Colonic mucosa (tissue), 4 donors: ENCODE results near the gene PLCXD3. TPM values are rescaled to one million over a fixed set of nuclear protein-coding genes. Genes with fewer than 3 reads are reported as not detected.

Source experiments
- DNase-seq: peaks from one replicate; pipeline ENCODE4 v3.0.0-alpha.2; 2020
- H3K27ac ChIP-seq: fragments of 200-600 bp; one replicate; pipeline ENCODE4 v1.8.0; 2021
- H3K27me3 ChIP-seq: fragments of 200-600 bp; one replicate; pipeline ENCODE4 v1.8.0; 2021
- H3K36me3 ChIP-seq: fragments of 200-600 bp; one replicate; pipeline ENCODE4 v1.8.0; 2021
- H3K4me1 ChIP-seq: fragments of 200-600 bp; one replicate; pipeline ENCODE4 v1.8.0; 2021; ENCODE audit warnings: mild to moderate bottlenecking
- H3K4me3 ChIP-seq: fragments of 200-600 bp; one replicate; pipeline ENCODE4 v1.8.0; 2021
- H3K9ac ChIP-seq, 2 donors: one replicate each; pipeline ENCODE4 v1.7.0; 2013; ENCODE audit warnings: control low read depth in 2 of 2, low read depth in 2 of 2, low read length in 2 of 2
- H3K9me3 ChIP-seq: fragments of 200-600 bp; one replicate; pipeline ENCODE4 v1.8.0; 2021
- intact Hi-C: fragments of 100-400 bp; cut with DNase I; formaldehyde crosslinking; loops from one replicate; pipeline ENCODE4 v1.14.1; 2022
- total RNA-seq, 2 donors: library from RNA; stranded (reverse); fragmentation: NEBNext Ultra II Directional in 1 of 2; extraction: Animal tissue kit (Norgen Biotek cat#: 25700) in 1 of 2; gene quantifications; one replicate each; pipeline ENCODE4 v1.2.1, GENCODE V29; 2021
- TF ChIP-seq, protein P1 (sequence below): fragments of 200-600 bp; IDR thresholded peaks from one replicate; pipeline ENCODE4 v1.8.0; 2022; ENCODE audit warnings: antibody characterized with exemption, mild to moderate bottlenecking
- donor health status: healthy.
- donor health status: DM: no; HTN: no; CAD: no.
- donor health status: DM: no; HTN: no; CAD: no.

The PLCXD3 gene
- total RNA-seq, 2 donors from 2014 or later = 0.47 to 0.80 TPM

- H3K4me3 ChIP-seq = no peak overlapping the region
- H3K36me3 ChIP-seq = no peaks in the 10 kb centered on the region
- no peak for DNase-seq
- intact Hi-C loops = no loop called here
- no peaks in the 10 kb centered on the region for H3K9me3 ChIP-seq
- TF ChIP-seq, protein P1, sequence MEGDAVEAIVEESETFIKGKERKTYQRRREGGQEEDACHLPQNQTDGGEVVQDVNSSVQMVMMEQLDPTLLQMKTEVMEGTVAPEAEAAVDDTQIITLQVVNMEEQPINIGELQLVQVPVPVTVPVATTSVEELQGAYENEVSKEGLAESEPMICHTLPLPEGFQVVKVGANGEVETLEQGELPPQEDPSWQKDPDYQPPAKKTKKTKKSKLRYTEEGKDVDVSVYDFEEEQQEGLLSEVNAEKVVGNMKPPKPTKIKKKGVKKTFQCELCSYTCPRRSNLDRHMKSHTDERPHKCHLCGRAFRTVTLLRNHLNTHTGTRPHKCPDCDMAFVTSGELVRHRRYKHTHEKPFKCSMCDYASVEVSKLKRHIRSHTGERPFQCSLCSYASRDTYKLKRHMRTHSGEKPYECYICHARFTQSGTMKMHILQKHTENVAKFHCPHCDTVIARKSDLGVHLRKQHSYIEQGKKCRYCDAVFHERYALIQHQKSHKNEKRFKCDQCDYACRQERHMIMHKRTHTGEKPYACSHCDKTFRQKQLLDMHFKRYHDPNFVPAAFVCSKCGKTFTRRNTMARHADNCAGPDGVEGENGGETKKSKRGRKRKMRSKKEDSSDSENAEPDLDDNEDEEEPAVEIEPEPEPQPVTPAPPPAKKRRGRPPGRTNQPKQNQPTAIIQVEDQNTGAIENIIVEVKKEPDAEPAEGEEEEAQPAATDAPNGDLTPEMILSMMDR = no peak
- no peaks in the 10 kb centered on the region for H3K4me1 ChIP-seq
- no peaks in the 10 kb centered on the region for H3K27me3 ChIP-seq
- H3K27ac ChIP-seq = no peak overlapping the region
- no peak overlapping the region for H3K9ac ChIP-seq
Measured at GRCh38 chr5:41414598-41414997, 95.8 kb downstream of the PLCXD3 start.

DNA sequence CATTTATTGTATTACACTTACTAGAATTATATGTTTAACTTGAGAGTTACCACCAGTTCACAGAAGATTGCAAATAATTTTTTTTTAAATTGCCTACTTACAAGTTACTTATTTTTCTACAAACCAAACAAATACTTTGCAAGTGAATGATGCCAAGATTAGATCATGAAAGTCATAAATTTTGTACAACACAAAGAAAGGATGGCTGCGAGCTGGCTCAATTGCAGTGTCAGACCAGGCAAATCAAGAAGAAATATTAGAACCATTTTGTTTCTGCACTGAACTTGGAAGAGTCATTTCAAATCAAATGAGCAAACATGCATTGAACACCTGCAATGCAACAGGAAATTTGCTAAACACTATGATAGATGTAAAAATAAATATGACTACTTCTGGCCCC lies 97.3 kb downstream of the PLCXD3 start:
- Histone ChIP-seq H3K9me3 (no peaks in the 10 kb centered on the region), H3K27me3 (no peaks in the 10 kb centered on the region), H3K36me3 (no peaks in the 10 kb centered on the region), H3K4me1 (no peaks in the 10 kb centered on the region), H3K4me3 (no peak overlapping the region), H3K9ac (no peak overlapping the region), H3K27ac (no peak overlapping the region)
- TF ChIP-seq, protein P1 = no peak
- DNase-seq = no peak
- intact Hi-C loops = no loop called here

DNA sequence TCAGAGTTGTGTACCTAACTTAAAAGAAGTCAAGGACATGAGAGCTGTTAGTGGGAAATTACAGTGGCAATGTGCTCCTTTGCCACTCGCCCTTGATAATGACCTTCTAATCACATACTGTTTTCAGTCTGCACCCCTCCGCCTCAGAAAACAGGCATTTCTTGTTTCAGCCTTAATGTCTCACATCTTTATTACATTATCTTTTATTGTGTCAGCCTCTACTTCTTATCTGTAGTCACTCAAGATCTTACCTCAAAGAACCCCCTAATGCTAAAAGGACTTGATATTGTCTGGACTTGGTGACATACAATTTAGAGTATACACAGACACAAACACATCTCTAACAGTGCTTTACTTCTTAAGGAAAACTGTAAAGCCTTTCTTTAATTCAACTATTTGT lies 97.9 kb downstream of the PLCXD3 start:
- H3K27ac ChIP-seq = no peak overlapping the region
- H3K9me3 ChIP-seq = no peaks in the 10 kb centered on the region
- DNase-seq = no peak
- no peaks in the 10 kb centered on the region for H3K4me1 ChIP-seq
- no peak overlapping the region for H3K9ac ChIP-seq
- intact Hi-C loops = no loop called here
- no peak overlapping the region for H3K4me3 ChIP-seq
- TF ChIP-seq, protein P1 = no peak
- no peaks in the 10 kb centered on the region for H3K27me3 ChIP-seq
- H3K36me3 ChIP-seq = no peaks in the 10 kb centered on the region

- no peak overlapping the region for H3K9ac ChIP-seq
- no peak overlapping the region for H3K4me3 ChIP-seq
- no peaks in the 10 kb centered on the region for H3K9me3 ChIP-seq
- TF ChIP-seq, protein P1 = no peak
- H3K4me1 ChIP-seq = no peaks in the 10 kb centered on the region
- DNase-seq = no peak
- H3K36me3 ChIP-seq = no peaks in the 10 kb centered on the region
- intact Hi-C loops = no loop called here
- no peak overlapping the region for H3K27ac ChIP-seq
- H3K27me3 ChIP-seq = no peaks in the 10 kb centered on the region
Measured at GRCh38 chr5:41410737-41411136, 99.7 kb downstream of the PLCXD3 start.

DNA sequence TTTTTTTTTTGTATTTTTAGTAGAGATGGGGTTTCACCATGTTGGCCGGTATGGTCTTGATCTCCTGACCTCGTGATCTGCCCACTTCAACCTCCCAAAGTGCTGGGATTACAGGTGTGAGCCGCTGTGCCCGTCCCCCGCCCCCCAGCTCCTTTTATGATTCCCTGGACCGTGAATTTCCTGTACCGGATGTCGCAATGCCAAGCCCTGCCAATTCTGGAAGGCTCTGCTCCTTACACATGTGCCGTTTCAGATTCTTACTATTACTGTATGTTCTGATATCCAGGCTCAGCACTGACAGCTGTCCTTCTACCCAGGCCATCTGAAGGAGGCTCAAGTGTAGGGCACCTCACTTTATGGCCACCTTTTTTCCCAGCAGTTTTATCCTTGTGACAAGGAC lies 100.1 kb downstream of the PLCXD3 start:
- Histone ChIP-seq H3K27me3 (no peaks in the 10 kb centered on the region), H3K4me1 (no peaks in the 10 kb centered on the region), H3K9ac (no peak overlapping the region), H3K9me3 (no peaks in the 10 kb centered on the region), H3K4me3 (no peak overlapping the region), H3K27ac (no peak overlapping the region), H3K36me3 (no peaks in the 10 kb centered on the region)
- TF ChIP-seq, protein P1 = no peak
- DNase-seq = peak; percentile 20
- intact Hi-C loops = no loop called here
